Right hindlimb (tissue), 1 donor: ENCODE measurements around the gene FAF1.
"Not testable (repeated sequence)": the region's sequence is repeated elsewhere in the genome, so short reads cannot be mapped to it uniquely, and the experiment has no call there.

Experiments used
- DNase-seq: peaks from one replicate; pipeline ENCODE4 v3.0.0-alpha.2; 2018

The FAF1 gene

DNA sequence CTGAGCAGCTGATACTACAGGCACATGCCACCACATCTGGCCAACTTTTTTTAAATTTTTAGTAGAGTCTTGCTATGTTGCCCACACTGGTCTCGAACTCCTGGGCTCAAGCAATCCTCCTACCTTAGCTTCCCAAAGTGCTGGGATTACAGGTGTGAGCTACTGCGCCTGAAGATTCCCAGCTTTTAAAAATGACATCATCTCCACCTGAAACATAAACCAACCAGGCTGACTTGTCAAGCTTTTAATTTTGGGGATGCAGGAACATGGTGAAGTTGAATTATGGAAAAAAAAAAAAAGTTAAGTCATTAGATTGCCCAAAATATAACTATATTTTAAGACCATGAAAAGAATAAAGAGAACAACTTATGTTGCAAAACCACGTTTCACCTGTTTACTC, 350.6 kb downstream of the FAF1 start:
- no peak for DNase-seq

GRCh38 chr1:50605186-50605875, 354.7 kb downstream of the FAF1 start:
- no peak for DNase-seq

DNA sequence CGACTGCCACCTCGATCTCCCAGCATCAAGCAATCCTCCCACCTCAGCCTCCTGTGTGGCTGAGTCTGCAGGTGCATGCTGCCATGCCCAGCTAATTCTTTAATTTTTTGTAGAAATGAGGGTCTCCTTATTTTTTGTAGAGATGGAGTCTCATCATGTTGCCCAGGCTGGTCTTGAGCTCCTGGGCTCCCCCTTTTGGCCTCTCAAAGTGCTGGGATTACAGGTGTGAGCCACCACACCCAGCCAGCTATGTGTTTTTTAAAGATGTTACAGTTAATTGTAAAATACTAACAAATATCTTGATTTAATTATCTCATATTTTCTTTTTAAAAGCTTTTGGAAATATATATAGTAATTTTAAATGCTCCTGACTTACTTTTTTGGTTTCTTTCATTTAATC, 355.5 kb downstream of the FAF1 start:
- no peak for DNase-seq

GRCh38 chr1:50603274-50604271, 356.5 kb downstream of the FAF1 start:
- no peak for DNase-seq

- no peak for DNase-seq
Observed at GRCh38 chr1:50599546-50599945, 360.5 kb downstream of the FAF1 start.

DNA sequence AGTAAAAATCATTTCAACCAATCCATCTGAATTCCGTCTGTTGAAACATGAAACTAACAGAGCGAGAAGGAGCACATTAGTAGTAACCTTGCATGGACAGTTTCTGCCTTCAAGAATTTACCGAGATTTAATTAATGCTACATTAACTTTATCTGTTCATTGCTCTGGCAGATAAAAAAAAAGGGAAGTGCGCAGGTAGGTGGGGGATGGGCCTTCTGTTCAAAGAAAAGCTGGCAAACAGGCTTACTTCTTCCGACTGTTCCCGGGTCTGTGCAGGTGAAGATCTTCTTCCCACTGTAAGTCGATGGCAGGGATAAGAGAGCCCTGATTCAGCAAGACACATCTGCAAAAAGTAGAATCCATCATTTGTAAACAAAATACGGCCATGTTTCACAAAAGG, 364.2 kb downstream of the FAF1 start:
- no peak for DNase-seq

DNA sequence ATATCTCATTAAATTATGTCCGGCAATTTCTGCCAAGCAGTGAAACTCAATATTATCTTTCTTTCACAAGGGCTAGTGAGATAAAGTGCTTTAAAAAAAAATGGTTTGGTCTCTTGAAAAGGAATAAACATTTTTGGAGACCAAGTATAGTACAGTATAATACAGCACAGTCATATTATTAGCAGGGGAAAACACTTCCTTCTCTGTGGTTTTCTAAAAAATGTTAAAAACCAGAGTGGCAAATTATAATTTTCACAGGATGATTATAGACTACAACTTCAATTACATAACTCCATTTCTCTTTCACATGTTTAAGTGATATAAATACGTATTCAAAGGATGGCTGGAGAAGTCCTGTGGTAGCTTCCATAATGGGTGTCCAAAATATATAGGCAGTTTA, 366.6 kb downstream of the FAF1 start:
- DNase-seq, result no peak

DNA sequence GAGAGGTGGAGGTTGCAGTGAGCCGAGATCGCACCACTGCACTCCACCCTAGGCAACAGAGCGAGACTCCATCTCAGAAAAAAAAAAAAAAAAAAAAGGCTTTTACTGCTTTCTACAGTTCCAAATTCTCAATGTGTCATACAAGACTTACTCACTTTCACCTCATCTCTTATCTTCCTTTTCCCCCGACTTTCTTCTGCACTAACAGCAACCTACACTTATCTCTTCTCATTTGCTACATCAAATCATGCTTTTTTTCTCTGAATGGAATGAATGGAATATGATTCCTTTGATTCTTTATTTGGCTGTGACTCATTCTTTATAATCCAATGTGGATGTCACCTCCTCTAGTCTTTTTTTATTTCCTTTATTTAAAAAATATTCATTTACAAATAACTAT, 368.5 kb downstream of the FAF1 start:
- DNase-seq, result no peak

- DNase-seq, result no peak
Observed at GRCh38 chr1:50582346-50582745, 377.7 kb downstream of the FAF1 start.

GRCh38 chr1:50570066-50570468, 390.0 kb downstream of the FAF1 start:
- DNase-seq, result no peak

GRCh38 chr1:50568782-50569181, 391.3 kb downstream of the FAF1 start:
- no peak for DNase-seq

DNA sequence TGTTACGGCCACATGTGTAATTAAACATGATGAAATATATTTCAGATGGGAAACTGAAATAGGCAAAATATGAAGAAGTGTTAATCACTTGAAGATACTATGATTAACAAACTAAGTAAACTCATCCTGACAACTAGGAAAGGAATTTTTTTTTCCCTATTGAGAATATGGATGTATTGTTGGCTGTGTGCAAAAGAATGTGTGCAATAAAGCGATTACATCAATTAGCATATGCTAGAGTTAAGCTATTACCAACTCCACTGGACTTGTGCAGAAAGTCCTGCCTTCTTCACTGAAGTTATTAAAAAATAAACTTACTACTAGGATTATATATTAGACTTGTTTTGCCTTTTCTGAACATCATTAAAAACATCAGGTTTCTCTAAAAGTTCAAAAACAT, 393.7 kb downstream of the FAF1 start:
- no peak for DNase-seq

DNA sequence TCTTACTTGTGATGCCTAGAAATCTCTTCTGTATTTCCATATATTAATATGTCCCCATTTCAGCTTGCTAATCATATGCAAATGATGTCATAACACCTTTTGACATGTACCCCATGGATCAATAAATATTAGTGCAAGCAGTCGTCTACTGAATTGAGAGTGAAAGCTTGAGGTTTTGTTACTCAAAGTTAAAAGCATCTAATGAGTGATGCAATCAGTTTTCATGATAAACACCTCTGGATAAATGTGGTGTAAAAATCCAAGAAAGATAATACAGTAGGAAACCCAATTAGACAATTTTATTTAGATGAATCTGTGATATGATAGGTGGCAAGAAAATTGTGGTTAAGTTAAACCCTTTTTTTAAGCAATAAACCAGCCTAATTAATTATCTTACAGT, 395.6 kb downstream of the FAF1 start:
- DNase-seq, result no peak

- DNase-seq, result no peak
Observed at GRCh38 chr1:50562106-50562505, 398.0 kb downstream of the FAF1 start.

GRCh38 chr1:50559421-50559820, 400.6 kb downstream of the FAF1 start:
- DNase-seq, result no peak

GRCh38 chr1:50553921-50554320, 406.1 kb downstream of the FAF1 start:
- no peak for DNase-seq

DNA sequence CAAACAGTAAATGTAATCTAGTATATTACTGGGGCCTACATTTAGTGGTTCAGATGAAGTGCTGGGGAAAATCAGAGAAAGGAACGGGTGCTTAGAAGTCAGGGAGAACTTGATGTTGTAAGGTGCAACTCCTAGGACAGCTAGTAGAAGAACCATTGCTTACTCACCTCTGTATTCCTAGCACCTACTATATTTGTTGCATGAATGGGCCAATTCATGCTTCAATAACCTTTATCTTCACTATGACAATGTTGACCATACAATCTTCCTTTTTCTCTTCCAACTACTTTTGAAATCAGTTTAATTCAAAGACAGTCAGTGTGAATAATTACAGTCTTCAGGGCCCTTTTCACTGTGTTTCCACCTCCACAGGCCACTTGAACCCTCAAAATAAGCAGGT, 411.8 kb downstream of the FAF1 start:
- DNase-seq, result no peak

GRCh38 chr1:50542362-50542761, 417.7 kb downstream of the FAF1 start:
- DNase-seq, result no peak

DNA sequence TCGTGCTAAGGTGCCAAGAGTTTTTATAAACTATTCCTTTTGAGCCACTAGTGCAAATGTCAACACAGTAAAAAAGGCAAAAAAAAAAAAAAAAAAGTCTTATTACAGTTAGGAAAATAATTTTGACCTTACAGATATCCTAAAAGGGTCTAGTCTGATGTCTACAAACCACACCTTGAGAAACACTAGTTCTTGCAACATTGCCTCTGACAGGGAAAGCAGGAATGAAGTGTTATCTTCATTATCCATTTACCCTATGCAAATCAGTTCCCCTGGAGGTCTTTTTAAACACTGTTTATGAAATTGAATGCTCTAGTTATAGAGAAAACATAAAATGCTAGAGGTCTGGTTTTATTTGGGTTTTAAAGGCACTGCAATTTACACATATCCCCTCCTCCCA, 421.6 kb downstream of the FAF1 start:
- DNase-seq, result no peak

DNA sequence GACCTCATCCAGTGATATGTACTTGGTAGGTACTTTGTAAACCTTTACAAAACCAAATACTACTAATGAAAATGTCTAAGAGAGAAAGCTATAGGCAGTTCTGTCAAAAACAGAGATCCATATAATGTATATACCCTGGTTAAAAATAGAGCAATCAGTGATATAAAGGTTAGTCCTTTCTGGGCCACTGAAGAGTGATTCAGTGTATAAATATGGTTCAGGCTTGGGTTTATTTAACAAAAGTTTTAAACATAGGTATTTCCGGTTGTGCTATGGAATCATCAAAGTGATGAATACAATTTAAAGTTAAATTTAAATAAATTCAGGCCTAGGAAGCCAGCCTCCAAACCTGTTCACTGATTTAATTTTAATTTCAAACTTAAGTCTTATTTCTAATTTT, 428.5 kb downstream of the FAF1 start:
- no peak for DNase-seq

- no peak for DNase-seq
Observed at GRCh38 chr1:50531027-50531426, 429.0 kb downstream of the FAF1 start.

DNA sequence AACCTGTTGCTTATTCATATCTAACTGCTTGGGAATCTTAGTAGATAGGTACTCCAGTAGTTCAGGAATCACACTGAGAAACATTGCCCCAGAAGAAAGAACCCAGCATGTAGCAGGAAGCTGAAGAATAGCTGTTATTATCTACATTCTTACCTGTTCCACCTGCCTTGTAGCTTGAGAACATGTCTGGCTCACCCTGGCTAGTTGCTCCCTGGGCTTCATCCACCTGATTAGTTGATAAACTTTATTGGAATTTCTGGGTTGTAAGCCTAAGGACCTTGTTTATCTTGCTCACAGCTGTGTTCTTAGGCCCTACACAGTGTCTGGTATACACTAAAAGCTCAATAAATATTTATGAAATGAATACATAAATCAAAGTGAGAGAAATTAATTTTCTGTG, 430.6 kb downstream of the FAF1 start:
- DNase-seq, result no peak

GRCh38 chr1:50527987-50528320, 432.1 kb downstream of the FAF1 start:
- DNase-seq, result not testable (repeated sequence)

DNA sequence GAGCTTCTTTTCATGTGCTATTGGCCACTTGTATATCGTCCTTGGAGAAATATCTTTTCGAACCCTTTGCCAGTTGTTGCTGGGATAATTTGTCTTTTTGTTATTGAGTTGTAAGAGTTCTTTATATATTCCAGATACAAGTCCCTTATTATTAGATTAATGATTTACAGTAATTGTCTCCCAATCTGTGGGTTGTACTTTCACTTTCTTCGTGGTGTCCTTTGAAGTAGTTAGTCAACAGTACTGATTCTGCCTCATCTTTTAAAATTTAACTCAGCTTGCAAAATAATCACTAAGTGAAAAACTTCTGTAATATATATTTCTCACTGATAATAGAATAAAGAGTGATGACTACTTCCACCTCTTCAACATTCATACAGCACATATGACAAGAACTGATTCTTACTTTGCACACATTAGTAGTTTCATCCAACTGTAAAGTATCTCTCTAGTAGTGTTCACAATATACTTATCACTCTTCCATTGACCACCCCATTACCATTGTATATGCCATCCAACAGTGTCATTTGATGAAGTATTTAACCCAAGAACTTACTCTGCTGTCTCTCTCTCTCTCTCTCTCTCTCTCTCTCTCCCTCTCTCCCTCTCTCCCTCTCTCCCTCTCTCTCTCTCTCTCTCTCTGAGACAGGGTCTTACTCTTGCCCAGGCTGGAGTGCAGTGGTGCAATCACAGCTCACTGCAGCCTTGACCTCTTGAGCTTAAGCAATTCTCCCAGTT, 432.6 kb downstream of the FAF1 start:
- DNase-seq, result no peak
